ENCODE measurements around the gene NHEJ1. TPM values are rescaled to one million over a fixed set of nuclear protein-coding genes. Genes with fewer than 3 reads are reported as not detected.

The NHEJ1 gene
- polyA plus RNA-seq, 1 experiment, result 24.1 TPM

GRCh38 chr2:219123356-219124135, 37.1 kb downstream of the NHEJ1 start:
- no peak for DNase-seq (ENCODE audit: low read depth)
- no peak overlapping the region for H3K4me3 ChIP-seq (ENCODE audit: low read depth, low read length)
- H3K27me3 ChIP-seq (ENCODE audit: control insufficient read depth, insufficient read depth, low read length), result no peaks in the 10 kb centered on the region
- TF ChIP-seq CTCF (IDR thresholded peaks at IDR 0.05; ENCODE audit: insufficient read depth, low read depth, low read length), result no peak
- POLR2A ChIA-PET, result no interaction called here
- H3K36me3 ChIP-seq (ENCODE audit: control insufficient read depth, insufficient read depth, low read length), result no peaks in the 10 kb centered on the region
- CTCF ChIA-PET, result interaction anchor here (1.0 to 12.0 kb wide), 13 partner anchors 9 to 127 kb away, joined by 3 to 168 read pairs (median 4); partner anchors contain the start of gene IHH

- no peak for DNase-seq (ENCODE audit: low read depth)
- ChIA-PET POLR2A (no interaction called here), CTCF (interaction anchor here (1.0 to 12.0 kb wide), 12 partner anchors 13 to 104 kb away, joined by 3 to 168 read pairs (median 4); partner anchors contain the start of gene IHH)
- no peak for TF ChIP-seq CTCF (IDR thresholded peaks at IDR 0.05; ENCODE audit: insufficient read depth, low read depth, low read length)
- no peaks in the 10 kb centered on the region for H3K36me3 ChIP-seq (ENCODE audit: control insufficient read depth, insufficient read depth, low read length)
- H3K27me3 ChIP-seq (ENCODE audit: control insufficient read depth, insufficient read depth, low read length), result no peaks in the 10 kb centered on the region
- H3K4me3 ChIP-seq (ENCODE audit: low read depth, low read length), result no peak overlapping the region
Measured at GRCh38 chr2:219122202-219122980, 38.2 kb downstream of the NHEJ1 start.

GRCh38 chr2:219120082-219120481, 40.5 kb downstream of the NHEJ1 start:
- Histone ChIP-seq H3K4me3 (ENCODE audit: low read depth, low read length) (no peak overlapping the region), H3K27me3 (ENCODE audit: control insufficient read depth, insufficient read depth, low read length) (no peaks in the 10 kb centered on the region), H3K36me3 (ENCODE audit: control insufficient read depth, insufficient read depth, low read length) (no peaks in the 10 kb centered on the region)
- no peak for TF ChIP-seq CTCF (IDR thresholded peaks at IDR 0.05; ENCODE audit: insufficient read depth, low read depth, low read length)
- ChIA-PET CTCF (interaction anchor here (0.6 to 12.0 kb wide), 38 partner anchors 10 to 244 kb away, joined by 3 to 168 read pairs (median 6); partner anchors contain the start of genes CFAP65, IHH and ZFAND2B), POLR2A (no interaction called here)
- DNase-seq (ENCODE audit: low read depth), result no peak

GRCh38 chr2:219119422-219120043, 41.1 kb downstream of the NHEJ1 start:
- no peaks in the 10 kb centered on the region for H3K27me3 ChIP-seq (ENCODE audit: control insufficient read depth, insufficient read depth, low read length)
- no peak overlapping the region for H3K4me3 ChIP-seq (ENCODE audit: low read depth, low read length)
- ChIA-PET POLR2A (interaction anchor here (0.5 kb wide), 1 partner anchor 29 kb away, joined by 5 read pairs; no protein-coding TSS in a partner anchor), CTCF (interaction anchor here (0.6 to 12.0 kb wide), 38 partner anchors 9 to 243 kb away, joined by 3 to 168 read pairs (median 6); partner anchors contain the start of genes CFAP65, IHH and ZFAND2B)
- no peaks in the 10 kb centered on the region for H3K36me3 ChIP-seq (ENCODE audit: control insufficient read depth, insufficient read depth, low read length)
- no peak for DNase-seq (ENCODE audit: low read depth)
- peak; percentile 78 for TF ChIP-seq CTCF (IDR thresholded peaks at IDR 0.05; ENCODE audit: insufficient read depth, low read depth, low read length)
